Measurements from ENCODE around the gene PDZK1IP1. TPM values are rescaled to one million over a fixed set of nuclear protein-coding genes. Genes with fewer than 3 reads are reported as not detected.
"Not testable (repeated sequence)": the region's sequence is repeated elsewhere in the genome, so short reads cannot be mapped to it uniquely, and the experiment has no call there.

The PDZK1IP1 gene
- total and polyA plus RNA-seq, 2 experiments from 2014 or later, result not detected

GRCh38 chr1:47194311-47194710, 4.5 kb upstream of the PDZK1IP1 start:
- in situ Hi-C loops (cut with MboI), result no loop called here
- H2AFZ ChIP-seq, result no peak overlapping the region

GRCh38 chr1:47193496-47193895, 3.7 kb upstream of the PDZK1IP1 start:
- H3K9me2 ChIP-seq (ENCODE audit: insufficient read depth); in situ Hi-C loops (cut with MboI): not testable (repeated sequence)
- 72 to 75% methylated on average over 10 of the region's 10 CpGs for WGBS, 2 experiments (ENCODE audit: low coverage in 1 of 2, low lambda C conversion rate in 2 of 2, missing lambda C conversion rate in 2 of 2)

More at GRCh38 chr1:47194311-47194710, 4.5 kb upstream of the PDZK1IP1 start:
- H3K9ac ChIP-seq, result no peak overlapping the region
- H3K4me1 ChIP-seq (ENCODE audit: insufficient read depth), result peaks cover 18% of the 10 kb centered on the region
- no peak for DNase-seq
- no peak for TF ChIP-seq EZH2phosphoT487 (IDR thresholded peaks at IDR 0.05; ENCODE audit: insufficient read depth, low read depth)
- TF ChIP-seq EZH2 (IDR thresholded peaks at IDR 0.05; ENCODE audit: insufficient read depth, poor library complexity, severe bottlenecking), result no peak
- H3K9me3 ChIP-seq (ENCODE audit: low read depth), result no peaks in the 10 kb centered on the region
- no peak overlapping the region for H3K4me2 ChIP-seq (ENCODE audit: unreplicated experiment)
- H3K36me3 ChIP-seq (ENCODE audit: low read depth), result no peaks in the 10 kb centered on the region
- H3F3A ChIP-seq (ENCODE audit: insufficient read depth), result peaks cover 9% of the 10 kb centered on the region; the same call in 1 of the 2 replicates
- H4K20me1 ChIP-seq (ENCODE audit: insufficient read depth), result no peaks in the 10 kb centered on the region
- H3K79me2 ChIP-seq (ENCODE audit: insufficient read depth), result no peaks in the 10 kb centered on the region
- no peaks in the 10 kb centered on the region for H3K27me3 ChIP-seq (replicated peaks; ENCODE audit: insufficient read depth)
- H3K4me3 ChIP-seq, result no peak overlapping the region
- H3K27ac ChIP-seq, result no peak overlapping the region
- H3K9me2 ChIP-seq (ENCODE audit: insufficient read depth), result no peaks in the 10 kb centered on the region

DNA sequence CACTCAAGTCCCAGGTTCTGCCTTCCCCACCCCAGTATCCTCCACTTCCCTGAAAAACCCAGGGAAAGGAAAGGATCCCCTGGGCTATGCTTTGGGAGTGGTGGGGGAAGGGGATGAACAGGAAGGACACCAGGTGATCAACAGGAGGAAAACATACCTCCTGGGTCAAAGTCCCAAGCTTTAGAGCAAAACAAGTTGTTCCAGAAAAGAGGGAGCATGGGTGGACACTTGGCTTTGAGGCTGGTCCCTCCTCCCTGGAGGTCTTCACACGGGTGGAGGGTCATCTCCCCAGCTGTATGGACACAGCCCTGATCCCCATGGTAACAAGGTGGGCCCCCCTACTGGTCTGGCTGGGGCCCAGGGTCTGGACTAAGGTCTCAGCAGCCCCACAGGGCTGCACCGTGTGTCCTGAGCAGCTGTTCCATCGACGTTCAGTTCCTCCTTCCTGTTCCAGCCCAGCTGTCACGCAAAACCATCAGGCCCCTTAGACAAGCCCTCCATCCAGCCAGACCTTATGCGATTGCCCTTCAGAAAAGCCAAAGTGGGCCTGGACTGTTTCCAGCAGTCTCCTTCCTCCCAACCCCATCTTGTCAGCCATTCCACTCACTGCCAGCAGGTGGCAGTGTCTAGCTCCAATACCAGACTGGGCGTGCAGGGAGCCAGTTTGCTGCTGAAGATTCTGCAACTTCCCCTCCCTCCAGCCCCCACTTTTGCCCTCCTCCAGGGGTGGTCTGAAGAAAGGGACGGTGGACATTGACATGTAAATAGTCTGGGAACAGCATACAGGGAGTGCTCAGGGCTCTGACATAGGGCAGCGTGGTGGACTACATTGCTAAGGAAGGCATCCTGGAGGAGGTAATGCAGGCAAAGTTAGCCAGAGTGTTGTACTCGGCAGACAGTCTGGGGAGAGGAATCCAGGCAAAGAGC, 2.9 kb upstream of the PDZK1IP1 start:
- no peaks in the 10 kb centered on the region for H3K27me3 ChIP-seq (replicated peaks; ENCODE audit: insufficient read depth)
- peaks cover 18% of the 10 kb centered on the region for H3K4me1 ChIP-seq (ENCODE audit: insufficient read depth)
- H2AFZ ChIP-seq, result peak overlapping the region; percentile 66
- TF ChIP-seq EZH2phosphoT487 (IDR thresholded peaks at IDR 0.05; ENCODE audit: insufficient read depth, low read depth) (no peak), EZH2 (IDR thresholded peaks at IDR 0.05; ENCODE audit: insufficient read depth, poor library complexity, severe bottlenecking) (no peak)
- in situ Hi-C loops (cut with MboI), result no loop called here
- H3K27ac ChIP-seq, result no peak overlapping the region
- no peaks in the 10 kb centered on the region for H4K20me1 ChIP-seq (ENCODE audit: insufficient read depth)
- no peak overlapping the region for H3K9ac ChIP-seq
- H3F3A ChIP-seq (ENCODE audit: insufficient read depth), result peaks cover 9% of the 10 kb centered on the region; the same call in 1 of the 2 replicates
- DNase-seq, result peak; percentile 71
- no peaks in the 10 kb centered on the region for H3K79me2 ChIP-seq (ENCODE audit: insufficient read depth)
- 11 to 14% methylated on average over 10 of the region's 10 CpGs for WGBS, 2 experiments (ENCODE audit: low coverage in 1 of 2, low lambda C conversion rate in 2 of 2, missing lambda C conversion rate in 2 of 2)
- H3K9me2 ChIP-seq (ENCODE audit: insufficient read depth), result no peaks in the 10 kb centered on the region
- H3K9me3 ChIP-seq (ENCODE audit: low read depth), result no peaks in the 10 kb centered on the region
- H3K4me2 ChIP-seq (ENCODE audit: unreplicated experiment), result peak overlapping the region; percentile 22
- no peaks in the 10 kb centered on the region for H3K36me3 ChIP-seq (ENCODE audit: low read depth)
- H3K4me3 ChIP-seq, result no peak overlapping the region

More at GRCh38 chr1:47193496-47193895, 3.7 kb upstream of the PDZK1IP1 start:
- not testable (repeated sequence) for H3K4me3 ChIP-seq; H3K27me3 ChIP-seq (replicated peaks; ENCODE audit: insufficient read depth); H3K9me3 ChIP-seq (ENCODE audit: low read depth); H3K4me2 ChIP-seq (ENCODE audit: unreplicated experiment); H3K27ac ChIP-seq; H3K79me2 ChIP-seq (ENCODE audit: insufficient read depth); H3K36me3 ChIP-seq (ENCODE audit: low read depth); DNase-seq; H3K9ac ChIP-seq; H2AFZ ChIP-seq; H4K20me1 ChIP-seq (ENCODE audit: insufficient read depth); H3F3A ChIP-seq (ENCODE audit: insufficient read depth)
- peaks cover 18% of the 10 kb centered on the region for H3K4me1 ChIP-seq (ENCODE audit: insufficient read depth)

DNA sequence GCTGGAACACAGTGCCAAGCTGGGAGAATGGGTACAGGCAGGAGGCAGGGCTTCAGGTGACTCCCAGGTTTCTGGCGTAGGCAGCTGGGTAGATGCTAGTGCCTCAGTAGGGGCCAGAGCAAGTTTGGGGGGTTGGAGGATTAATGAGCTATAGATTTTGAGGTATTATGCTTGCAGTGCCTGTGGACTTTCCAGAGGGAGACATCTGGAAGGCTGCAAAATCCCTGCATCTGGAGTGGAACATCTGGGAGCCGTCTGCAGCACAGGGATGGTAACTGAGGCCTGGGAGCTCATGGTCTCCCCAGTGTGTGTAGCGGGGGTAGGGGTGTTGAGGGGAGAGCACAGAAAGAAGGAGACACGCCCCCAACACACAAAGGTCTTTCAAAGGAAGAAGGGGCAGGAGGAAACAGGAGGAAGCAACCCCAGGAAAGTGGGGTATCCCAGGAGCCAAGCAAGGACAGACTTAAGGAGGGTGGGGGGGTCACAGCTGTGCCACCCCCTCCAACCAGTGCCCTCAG, 2.2 kb upstream of the PDZK1IP1 start:
- in situ Hi-C loops (cut with MboI), result no loop called here
- no peak for TF ChIP-seq EZH2phosphoT487 (IDR thresholded peaks at IDR 0.05; ENCODE audit: insufficient read depth, low read depth)
- TF ChIP-seq EZH2 (IDR thresholded peaks at IDR 0.05; ENCODE audit: insufficient read depth, poor library complexity, severe bottlenecking), result no peak
- Histone ChIP-seq H3K27me3 (replicated peaks; ENCODE audit: insufficient read depth) (no peaks in the 10 kb centered on the region), H3K79me2 (ENCODE audit: insufficient read depth) (no peaks in the 10 kb centered on the region), H3K36me3 (ENCODE audit: low read depth) (no peaks in the 10 kb centered on the region), H3K9me3 (ENCODE audit: low read depth) (no peaks in the 10 kb centered on the region), H3K27ac (no peak overlapping the region), H4K20me1 (ENCODE audit: insufficient read depth) (no peaks in the 10 kb centered on the region), H2AFZ (peak overlapping the region; percentile 69), H3K4me1 (ENCODE audit: insufficient read depth) (peaks cover 18% of the 10 kb centered on the region), H3K4me3 (no peak overlapping the region), H3K4me2 (ENCODE audit: unreplicated experiment) (peak overlapping the region; percentile 20), H3F3A (ENCODE audit: insufficient read depth) (peaks cover 9% of the 10 kb centered on the region; the same call in 1 of the 2 replicates), H3K9me2 (ENCODE audit: insufficient read depth) (no peaks in the 10 kb centered on the region), H3K9ac (no peak overlapping the region)
- WGBS, 2 experiments (ENCODE audit: low coverage in 1 of 2, low lambda C conversion rate in 2 of 2, missing lambda C conversion rate in 2 of 2), result 75 to 79% methylated on average over 4 of the region's 4 CpGs
- no peak for DNase-seq

Measured in GM23248 (cell line).